Measurements from ENCODE around the gene NRP2.

- TF ChIP-seq CTCF (IDR thresholded peaks at IDR 0.05) (no peak), POLR2AphosphoS5 (IDR thresholded peaks at IDR 0.05) (no peak), POLR2A (IDR thresholded peaks at IDR 0.05) (no peak)
Measured at GRCh38 chr2:205750797-205751196, 68.5 kb downstream of the NRP2 start.
